GM18498 (cell line): ENCODE results near the gene PDK1.

ENCODE experiments used
- ATAC-seq: cut with Tn5 transposase; IDR thresholded peaks from one replicate; pipeline ENCODE4 v1.9.1; 2021; ENCODE audit warnings: mild to moderate bottlenecking, moderate library complexity; ENCODE audit not compliant: unreplicated experiment

The PDK1 gene

GRCh38 chr2:172596776-172597175, 40.9 kb downstream of the PDK1 start:
- peak; percentile 75 for ATAC-seq

- no peak for ATAC-seq
Observed at GRCh38 chr2:172597176-172597842, 41.4 kb downstream of the PDK1 start.

- ATAC-seq: no peak
Observed at GRCh38 chr2:172599947-172600346, 44.1 kb downstream of the PDK1 start.

GRCh38 chr2:172600557-172601008, 44.7 kb downstream of the PDK1 start:
- ATAC-seq: no peak

GRCh38 chr2:172606285-172606684, 50.4 kb downstream of the PDK1 start:
- no peak for ATAC-seq

GRCh38 chr2:172607379-172607928, 51.6 kb downstream of the PDK1 start:
- no peak for ATAC-seq

- ATAC-seq: no peak
Observed at GRCh38 chr2:172609488-172609887, 53.6 kb downstream of the PDK1 start.

- ATAC-seq: no peak
Observed at GRCh38 chr2:172612051-172612450, 56.2 kb downstream of the PDK1 start.

- ATAC-seq: no peak
Observed at GRCh38 chr2:172613040-172613439, 57.1 kb downstream of the PDK1 start.

- ATAC-seq: no peak
Observed at GRCh38 chr2:172613615-172614231, 57.8 kb downstream of the PDK1 start.

- ATAC-seq: no peak
Observed at GRCh38 chr2:172614932-172615331, 59.0 kb downstream of the PDK1 start.

GRCh38 chr2:172615727-172616261, 59.9 kb downstream of the PDK1 start:
- ATAC-seq: no peak

GRCh38 chr2:172617115-172617514, 61.2 kb downstream of the PDK1 start:
- ATAC-seq: no peak

- ATAC-seq: no peak
Observed at GRCh38 chr2:172623249-172623965, 67.5 kb downstream of the PDK1 start.

GRCh38 chr2:172624996-172625395, 69.1 kb downstream of the PDK1 start:
- ATAC-seq: no peak

GRCh38 chr2:172627181-172627580, 71.3 kb downstream of the PDK1 start:
- no peak for ATAC-seq

GRCh38 chr2:172628085-172628484, 72.2 kb downstream of the PDK1 start:
- ATAC-seq: no peak

- no peak for ATAC-seq
Observed at GRCh38 chr2:172629586-172629985, 73.7 kb downstream of the PDK1 start.

- ATAC-seq: no peak
Observed at GRCh38 chr2:172630181-172630580, 74.3 kb downstream of the PDK1 start.

- ATAC-seq: no peak
Observed at GRCh38 chr2:172634477-172634876, 78.6 kb downstream of the PDK1 start.

GRCh38 chr2:172635548-172635947, 79.7 kb downstream of the PDK1 start:
- no peak for ATAC-seq
